WTC11 (cell line): ENCODE results near the gene HDAC7. TPM values are rescaled to one million over a fixed set of nuclear protein-coding genes. Genes with fewer than 3 reads are reported as not detected.

Experiments
- ATAC-seq: fragments of 200-7000 bp; cut with Tn5 transposase; 2 replicates; pipeline ENCODE4 v1.10.0; 2021; ENCODE audit warnings: mild to moderate bottlenecking, moderate library complexity
- CTCF ChIA-PET: fragments of 300-600 bp; sonication (Branson Sonifier 250); formaldehyde crosslinking; loops from one replicate; lab custom pipeline; 2021; ENCODE audit warnings: antibody characterized with exemption; lab: Charles Lee
- POLR2A ChIA-PET: fragments of 350-600 bp; sonication (Branson Sonifier 250); formaldehyde crosslinking; loops from one replicate; lab custom pipeline; 2021; ENCODE audit warnings: antibody characterized with exemption; lab: Charles Lee
- DNase-seq: peaks from one replicate; pipeline ENCODE4 v3.0.0; 2021; ENCODE audit warnings: low spot score
- H3K27ac Mint-ChIP-seq: 2 replicates; pipeline ENCODE4 v1.8.0; 2021; ENCODE audit warnings: mixed read lengths
- H3K27me3 Mint-ChIP-seq: 2 replicates; pipeline ENCODE4 v1.8.0; 2021; ENCODE audit warnings: low read depth, mild to moderate bottlenecking, moderate library complexity, mixed read lengths
- H3K36me3 Mint-ChIP-seq: 2 replicates; pipeline ENCODE4 v1.8.0; 2021; ENCODE audit warnings: mixed read lengths
- H3K4me1 Mint-ChIP-seq: 2 replicates; pipeline ENCODE4 v1.8.0; 2022; ENCODE audit warnings: mixed read lengths
- H3K4me3 Mint-ChIP-seq: 2 replicates; pipeline ENCODE4 v1.8.0; 2021; ENCODE audit warnings: mild to moderate bottlenecking, moderate library complexity, mixed read lengths
- H3K9me3 Mint-ChIP-seq: 2 replicates; pipeline ENCODE4 v1.8.0; 2021; ENCODE audit warnings: mixed read lengths
- CREM ChIP-seq: sonication (generic); formaldehyde crosslinking; IDR thresholded peaks from 2 replicates; pipeline ENCODE4 v1.8.1; 2022; ENCODE audit warnings: mild to moderate bottlenecking, missing genetic modification reagents, moderate library complexity
- FOXJ3 ChIP-seq: sonication (generic); formaldehyde crosslinking; IDR thresholded peaks from 2 replicates; pipeline ENCODE4 v1.9.0; 2021; ENCODE audit warnings: missing genetic modification reagents, mild to moderate bottlenecking, borderline replicate concordance
- MXD4 ChIP-seq: fragments of 250-450 bp; sonication (Bioruptor Pico); IDR thresholded peaks from 2 replicates; pipeline ENCODE4 v1.8.0; 2021; ENCODE audit warnings: mild to moderate bottlenecking, moderate library complexity, borderline replicate concordance
- NFATC4 ChIP-seq: fragments of 250-450 bp; sonication (Bioruptor Pico); IDR thresholded peaks from 2 replicates; pipeline ENCODE4 v1.9.0; 2021; ENCODE audit warnings: mild to moderate bottlenecking
- NR2C2 ChIP-seq: sonication (generic); formaldehyde crosslinking; IDR thresholded peaks from 2 replicates; pipeline ENCODE4 v1.8.0; 2022; ENCODE audit warnings: mild to moderate bottlenecking, missing genetic modification reagents
- SMAD4 ChIP-seq: sonication (generic); formaldehyde crosslinking; IDR thresholded peaks from 2 replicates; pipeline ENCODE4 v1.8.0; 2022; ENCODE audit warnings: mild to moderate bottlenecking, missing genetic modification reagents
- SP1 ChIP-seq: sonication (generic); formaldehyde crosslinking; conservative IDR thresholded peaks from 2 replicates; pipeline ENCODE4 v1.8.1; 2022; ENCODE audit warnings: missing genetic modification reagents
- ZBTB21 ChIP-seq: sonication (generic); formaldehyde crosslinking; IDR thresholded peaks from 2 replicates; pipeline ENCODE4 v1.8.1; 2023; ENCODE audit warnings: mild to moderate bottlenecking, missing genetic modification reagents, borderline replicate concordance
- ZNF138 ChIP-seq: sonication (generic); formaldehyde crosslinking; conservative IDR thresholded peaks from 2 replicates; pipeline ENCODE4 v1.8.1; 2022; ENCODE audit warnings: mild to moderate bottlenecking, moderate library complexity, missing genetic modification reagents
- ZNF396 ChIP-seq: fragments of 250-450 bp; sonication (Bioruptor Pico); IDR thresholded peaks from 2 replicates; pipeline ENCODE4 v1.8.0; 2021; ENCODE audit warnings: mild to moderate bottlenecking, moderate library complexity, borderline replicate concordance
- total RNA-seq: library from RNA; stranded (reverse); gene quantifications from 3 replicates; pipeline ENCODE4 v1.2.3, GENCODE V29; 2021
- TF ChIP-seq, protein P1 (sequence below): fragments of 250-450 bp; sonication (Bioruptor Pico); IDR thresholded peaks from 2 replicates; pipeline ENCODE4 v1.9.0; 2021; ENCODE audit warnings: moderate library complexity, mild to moderate bottlenecking, inconsistent platforms, borderline replicate concordance
- TF ChIP-seq, protein P2 (sequence below): sonication (generic); formaldehyde crosslinking; IDR thresholded peaks from 2 replicates; pipeline ENCODE4 v1.8.1; 2022; ENCODE audit warnings: low read depth, missing genetic modification reagents, borderline replicate concordance
- TF ChIP-seq, protein P3 (sequence below): fragments of 250-450 bp; sonication (Bioruptor Pico); IDR thresholded peaks from 2 replicates; pipeline ENCODE4 v1.9.0; 2021; ENCODE audit warnings: mild to moderate bottlenecking
- TF ChIP-seq, protein P4 (sequence below): sonication (generic); formaldehyde crosslinking; IDR thresholded peaks from 2 replicates; pipeline ENCODE4 v1.8.1; 2022; ENCODE audit warnings: missing genetic modification reagents, borderline replicate concordance
- TF ChIP-seq, protein P5 (sequence below): sonication (generic); formaldehyde crosslinking; IDR thresholded peaks from 2 replicates; pipeline ENCODE4 v1.8.0; 2023; ENCODE audit warnings: missing genetic modification reagents, mild to moderate bottlenecking, borderline replicate concordance
- TF ChIP-seq, protein P6 (sequence below): sonication (generic); formaldehyde crosslinking; IDR thresholded peaks from 2 replicates; pipeline ENCODE4 v1.8.1; 2023; ENCODE audit warnings: mild to moderate bottlenecking, missing genetic modification reagents, borderline replicate concordance
- TF ChIP-seq, protein P7 (sequence below): sonication (generic); formaldehyde crosslinking; IDR thresholded peaks from 2 replicates; pipeline ENCODE4 v1.8.0; 2022; ENCODE audit warnings: mild to moderate bottlenecking, missing genetic modification reagents
- TF ChIP-seq, protein P8 (sequence below): sonication (generic); formaldehyde crosslinking; conservative IDR thresholded peaks from 2 replicates; pipeline ENCODE4 v1.8.1; 2023; ENCODE audit warnings: mild to moderate bottlenecking, low read depth, missing genetic modification reagents, moderate library complexity

Gene HDAC7
- total RNA-seq, 1 experiment from 2014 or later = 111 TPM

DNA sequence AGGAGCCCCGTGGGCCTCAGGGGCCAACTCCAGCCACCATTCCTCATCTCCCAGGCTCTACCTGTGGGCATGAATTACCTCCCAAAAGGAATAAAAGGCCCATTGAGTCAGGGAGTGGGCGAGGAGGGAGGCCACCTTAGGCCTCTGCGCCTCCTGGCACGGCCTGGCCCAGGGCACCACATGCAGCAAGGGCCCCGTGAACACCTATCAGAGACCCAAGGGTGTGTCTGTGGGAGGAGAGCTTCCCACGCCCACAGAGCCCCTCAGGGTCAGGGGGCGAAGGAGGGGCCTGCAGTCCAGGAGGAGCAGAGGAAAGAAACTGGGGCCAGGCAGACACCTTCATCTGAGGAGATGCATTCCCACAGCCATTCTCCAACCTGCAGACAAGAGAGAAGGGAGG is 73.2 kb downstream of the HDAC7 start:
- DNase-seq (no peak), ATAC-seq (no peak)
- peaks cover 7% of the 10 kb centered on the region; the same call in 1 of the 2 replicates for H3K27me3 Mint-ChIP-seq
- CTCF ChIA-PET = interaction anchor here (0.6 to 2.3 kb wide), 4 partner anchors 12 to 33 kb away, joined by 3 to 12 read pairs (median 6); partner anchors contain the start of genes RAPGEF3 and SLC48A1
- H3K27ac Mint-ChIP-seq = no peak overlapping the region
- H3K9me3 Mint-ChIP-seq = no peaks in the 10 kb centered on the region
- no peak overlapping the region for H3K4me3 Mint-ChIP-seq
- H3K36me3 Mint-ChIP-seq = no peaks in the 10 kb centered on the region
- peaks cover 36% of the 10 kb centered on the region for H3K4me1 Mint-ChIP-seq
- POLR2A ChIA-PET = no interaction called here
- TF ChIP-seq, protein P1, sequence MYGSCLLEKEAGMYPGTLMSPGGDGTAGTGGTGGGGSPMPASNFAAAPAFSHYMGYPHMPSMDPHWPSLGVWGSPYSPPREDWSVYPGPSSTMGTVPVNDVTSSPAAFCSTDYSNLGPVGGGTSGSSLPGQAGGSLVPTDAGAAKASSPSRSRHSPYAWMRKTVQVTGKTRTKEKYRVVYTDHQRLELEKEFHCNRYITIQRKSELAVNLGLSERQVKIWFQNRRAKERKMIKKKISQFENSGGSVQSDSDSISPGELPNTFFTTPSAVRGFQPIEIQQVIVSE (CRISPR knock-in tag) = no peak
- TF ChIP-seq, protein P2, sequence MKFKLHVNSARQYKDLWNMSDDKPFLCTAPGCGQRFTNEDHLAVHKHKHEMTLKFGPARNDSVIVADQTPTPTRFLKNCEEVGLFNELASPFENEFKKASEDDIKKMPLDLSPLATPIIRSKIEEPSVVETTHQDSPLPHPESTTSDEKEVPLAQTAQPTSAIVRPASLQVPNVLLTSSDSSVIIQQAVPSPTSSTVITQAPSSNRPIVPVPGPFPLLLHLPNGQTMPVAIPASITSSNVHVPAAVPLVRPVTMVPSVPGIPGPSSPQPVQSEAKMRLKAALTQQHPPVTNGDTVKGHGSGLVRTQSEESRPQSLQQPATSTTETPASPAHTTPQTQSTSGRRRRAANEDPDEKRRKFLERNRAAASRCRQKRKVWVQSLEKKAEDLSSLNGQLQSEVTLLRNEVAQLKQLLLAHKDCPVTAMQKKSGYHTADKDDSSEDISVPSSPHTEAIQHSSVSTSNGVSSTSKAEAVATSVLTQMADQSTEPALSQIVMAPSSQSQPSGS (CRISPR knock-in tag) = no peak
- TF ChIP-seq, protein P3, sequence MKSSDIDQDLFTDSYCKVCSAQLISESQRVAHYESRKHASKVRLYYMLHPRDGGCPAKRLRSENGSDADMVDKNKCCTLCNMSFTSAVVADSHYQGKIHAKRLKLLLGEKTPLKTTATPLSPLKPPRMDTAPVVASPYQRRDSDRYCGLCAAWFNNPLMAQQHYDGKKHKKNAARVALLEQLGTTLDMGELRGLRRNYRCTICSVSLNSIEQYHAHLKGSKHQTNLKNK (CRISPR knock-in tag) = no peak
- TF ChIP-seq FOXJ3 (CRISPR knock-in tag) = no peak
- TF ChIP-seq, protein P4, sequence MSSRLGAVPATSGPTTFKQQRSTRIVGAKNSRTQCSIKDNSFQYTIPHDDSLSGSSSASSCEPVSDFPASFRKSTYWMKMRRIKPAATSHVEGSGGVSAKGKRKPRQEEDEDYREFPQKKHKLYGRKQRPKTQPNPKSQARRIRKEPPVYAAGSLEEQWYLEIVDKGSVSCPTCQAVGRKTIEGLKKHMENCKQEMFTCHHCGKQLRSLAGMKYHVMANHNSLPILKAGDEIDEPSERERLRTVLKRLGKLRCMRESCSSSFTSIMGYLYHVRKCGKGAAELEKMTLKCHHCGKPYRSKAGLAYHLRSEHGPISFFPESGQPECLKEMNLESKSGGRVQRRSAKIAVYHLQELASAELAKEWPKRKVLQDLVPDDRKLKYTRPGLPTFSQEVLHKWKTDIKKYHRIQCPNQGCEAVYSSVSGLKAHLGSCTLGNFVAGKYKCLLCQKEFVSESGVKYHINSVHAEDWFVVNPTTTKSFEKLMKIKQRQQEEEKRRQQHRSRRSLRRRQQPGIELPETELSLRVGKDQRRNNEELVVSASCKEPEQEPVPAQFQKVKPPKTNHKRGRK (CRISPR knock-in tag) = no peak
- TF ChIP-seq, protein P5, sequence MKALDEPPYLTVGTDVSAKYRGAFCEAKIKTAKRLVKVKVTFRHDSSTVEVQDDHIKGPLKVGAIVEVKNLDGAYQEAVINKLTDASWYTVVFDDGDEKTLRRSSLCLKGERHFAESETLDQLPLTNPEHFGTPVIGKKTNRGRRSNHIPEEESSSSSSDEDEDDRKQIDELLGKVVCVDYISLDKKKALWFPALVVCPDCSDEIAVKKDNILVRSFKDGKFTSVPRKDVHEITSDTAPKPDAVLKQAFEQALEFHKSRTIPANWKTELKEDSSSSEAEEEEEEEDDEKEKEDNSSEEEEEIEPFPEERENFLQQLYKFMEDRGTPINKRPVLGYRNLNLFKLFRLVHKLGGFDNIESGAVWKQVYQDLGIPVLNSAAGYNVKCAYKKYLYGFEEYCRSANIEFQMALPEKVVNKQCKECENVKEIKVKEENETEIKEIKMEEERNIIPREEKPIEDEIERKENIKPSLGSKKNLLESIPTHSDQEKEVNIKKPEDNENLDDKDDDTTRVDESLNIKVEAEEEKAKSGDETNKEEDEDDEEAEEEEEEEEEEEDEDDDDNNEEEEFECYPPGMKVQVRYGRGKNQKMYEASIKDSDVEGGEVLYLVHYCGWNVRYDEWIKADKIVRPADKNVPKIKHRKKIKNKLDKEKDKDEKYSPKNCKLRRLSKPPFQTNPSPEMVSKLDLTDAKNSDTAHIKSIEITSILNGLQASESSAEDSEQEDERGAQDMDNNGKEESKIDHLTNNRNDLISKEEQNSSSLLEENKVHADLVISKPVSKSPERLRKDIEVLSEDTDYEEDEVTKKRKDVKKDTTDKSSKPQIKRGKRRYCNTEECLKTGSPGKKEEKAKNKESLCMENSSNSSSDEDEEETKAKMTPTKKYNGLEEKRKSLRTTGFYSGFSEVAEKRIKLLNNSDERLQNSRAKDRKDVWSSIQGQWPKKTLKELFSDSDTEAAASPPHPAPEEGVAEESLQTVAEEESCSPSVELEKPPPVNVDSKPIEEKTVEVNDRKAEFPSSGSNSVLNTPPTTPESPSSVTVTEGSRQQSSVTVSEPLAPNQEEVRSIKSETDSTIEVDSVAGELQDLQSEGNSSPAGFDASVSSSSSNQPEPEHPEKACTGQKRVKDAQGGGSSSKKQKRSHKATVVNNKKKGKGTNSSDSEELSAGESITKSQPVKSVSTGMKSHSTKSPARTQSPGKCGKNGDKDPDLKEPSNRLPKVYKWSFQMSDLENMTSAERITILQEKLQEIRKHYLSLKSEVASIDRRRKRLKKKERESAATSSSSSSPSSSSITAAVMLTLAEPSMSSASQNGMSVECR (CRISPR knock-in tag) = no peak
- TF ChIP-seq, protein P6, sequence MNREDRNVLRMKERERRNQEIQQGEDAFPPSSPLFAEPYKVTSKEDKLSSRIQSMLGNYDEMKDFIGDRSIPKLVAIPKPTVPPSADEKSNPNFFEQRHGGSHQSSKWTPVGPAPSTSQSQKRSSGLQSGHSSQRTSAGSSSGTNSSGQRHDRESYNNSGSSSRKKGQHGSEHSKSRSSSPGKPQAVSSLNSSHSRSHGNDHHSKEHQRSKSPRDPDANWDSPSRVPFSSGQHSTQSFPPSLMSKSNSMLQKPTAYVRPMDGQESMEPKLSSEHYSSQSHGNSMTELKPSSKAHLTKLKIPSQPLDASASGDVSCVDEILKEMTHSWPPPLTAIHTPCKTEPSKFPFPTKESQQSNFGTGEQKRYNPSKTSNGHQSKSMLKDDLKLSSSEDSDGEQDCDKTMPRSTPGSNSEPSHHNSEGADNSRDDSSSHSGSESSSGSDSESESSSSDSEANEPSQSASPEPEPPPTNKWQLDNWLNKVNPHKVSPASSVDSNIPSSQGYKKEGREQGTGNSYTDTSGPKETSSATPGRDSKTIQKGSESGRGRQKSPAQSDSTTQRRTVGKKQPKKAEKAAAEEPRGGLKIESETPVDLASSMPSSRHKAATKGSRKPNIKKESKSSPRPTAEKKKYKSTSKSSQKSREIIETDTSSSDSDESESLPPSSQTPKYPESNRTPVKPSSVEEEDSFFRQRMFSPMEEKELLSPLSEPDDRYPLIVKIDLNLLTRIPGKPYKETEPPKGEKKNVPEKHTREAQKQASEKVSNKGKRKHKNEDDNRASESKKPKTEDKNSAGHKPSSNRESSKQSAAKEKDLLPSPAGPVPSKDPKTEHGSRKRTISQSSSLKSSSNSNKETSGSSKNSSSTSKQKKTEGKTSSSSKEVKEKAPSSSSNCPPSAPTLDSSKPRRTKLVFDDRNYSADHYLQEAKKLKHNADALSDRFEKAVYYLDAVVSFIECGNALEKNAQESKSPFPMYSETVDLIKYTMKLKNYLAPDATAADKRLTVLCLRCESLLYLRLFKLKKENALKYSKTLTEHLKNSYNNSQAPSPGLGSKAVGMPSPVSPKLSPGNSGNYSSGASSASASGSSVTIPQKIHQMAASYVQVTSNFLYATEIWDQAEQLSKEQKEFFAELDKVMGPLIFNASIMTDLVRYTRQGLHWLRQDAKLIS = no peak
- no peak for TF ChIP-seq CREM (CRISPR knock-in tag)
- TF ChIP-seq ZBTB21 = no peak
- no peak for TF ChIP-seq ZNF396 (CRISPR knock-in tag)
- no peak for TF ChIP-seq MXD4 (CRISPR knock-in tag)
- no peak for TF ChIP-seq SP1 (CRISPR knock-in tag)
- no peak for TF ChIP-seq ZNF138 (CRISPR knock-in tag)
- TF ChIP-seq, protein P7, sequence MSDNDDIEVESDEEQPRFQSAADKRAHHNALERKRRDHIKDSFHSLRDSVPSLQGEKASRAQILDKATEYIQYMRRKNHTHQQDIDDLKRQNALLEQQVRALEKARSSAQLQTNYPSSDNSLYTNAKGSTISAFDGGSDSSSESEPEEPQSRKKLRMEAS (CRISPR knock-in tag) = no peak
- no peak for TF ChIP-seq SMAD4 (CRISPR knock-in tag)
- TF ChIP-seq NFATC4 (CRISPR knock-in tag) = no peak
- TF ChIP-seq, protein P8, sequence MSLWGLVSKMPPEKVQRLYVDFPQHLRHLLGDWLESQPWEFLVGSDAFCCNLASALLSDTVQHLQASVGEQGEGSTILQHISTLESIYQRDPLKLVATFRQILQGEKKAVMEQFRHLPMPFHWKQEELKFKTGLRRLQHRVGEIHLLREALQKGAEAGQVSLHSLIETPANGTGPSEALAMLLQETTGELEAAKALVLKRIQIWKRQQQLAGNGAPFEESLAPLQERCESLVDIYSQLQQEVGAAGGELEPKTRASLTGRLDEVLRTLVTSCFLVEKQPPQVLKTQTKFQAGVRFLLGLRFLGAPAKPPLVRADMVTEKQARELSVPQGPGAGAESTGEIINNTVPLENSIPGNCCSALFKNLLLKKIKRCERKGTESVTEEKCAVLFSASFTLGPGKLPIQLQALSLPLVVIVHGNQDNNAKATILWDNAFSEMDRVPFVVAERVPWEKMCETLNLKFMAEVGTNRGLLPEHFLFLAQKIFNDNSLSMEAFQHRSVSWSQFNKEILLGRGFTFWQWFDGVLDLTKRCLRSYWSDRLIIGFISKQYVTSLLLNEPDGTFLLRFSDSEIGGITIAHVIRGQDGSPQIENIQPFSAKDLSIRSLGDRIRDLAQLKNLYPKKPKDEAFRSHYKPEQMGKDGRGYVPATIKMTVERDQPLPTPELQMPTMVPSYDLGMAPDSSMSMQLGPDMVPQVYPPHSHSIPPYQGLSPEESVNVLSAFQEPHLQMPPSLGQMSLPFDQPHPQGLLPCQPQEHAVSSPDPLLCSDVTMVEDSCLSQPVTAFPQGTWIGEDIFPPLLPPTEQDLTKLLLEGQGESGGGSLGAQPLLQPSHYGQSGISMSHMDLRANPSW (CRISPR knock-in tag) = no peak
- no peak for TF ChIP-seq NR2C2 (CRISPR knock-in tag)
